Ectodermal cell (in vitro differentiated cells): ENCODE measurements around the gene LKAAEAR1.

Experiments
- H3K27ac ChIP-seq: 2 replicates; pipeline ENCODE4 v1.7.0; 2013; ENCODE audit warnings: mild to moderate bottlenecking, low read depth, low read length; ENCODE audit not compliant: insufficient read depth, poor library complexity, severe bottlenecking
- H3K27me3 ChIP-seq: 2 replicates; pipeline ENCODE4 v1.7.0; 2013; ENCODE audit warnings: mild to moderate bottlenecking, low read length; ENCODE audit not compliant: insufficient read depth, control insufficient read depth, poor library complexity, severe bottlenecking
- H3K36me3 ChIP-seq: one replicate; pipeline ENCODE4 v1.7.0; 2013; ENCODE audit warnings: low read length; ENCODE audit not compliant: control insufficient read depth, insufficient read depth
- H3K4me1 ChIP-seq: one replicate; pipeline ENCODE4 v1.7.0; 2013; ENCODE audit warnings: low read length; ENCODE audit not compliant: control insufficient read depth, insufficient read depth
- H3K4me3 ChIP-seq: 2 replicates; pipeline ENCODE4 v1.7.0; 2013; ENCODE audit warnings: low read depth, low read length, control low read depth; ENCODE audit not compliant: insufficient read depth
- H3K9me3 ChIP-seq: 2 replicates; pipeline ENCODE4 v1.7.0; 2013; ENCODE audit warnings: mild to moderate bottlenecking, low read length, moderate library complexity; ENCODE audit not compliant: control insufficient read depth
- WGBS, 2 experiments: methylation state at CpG; one replicate each; pipeline ENCODE4 v1.1.7; 2013; ENCODE audit warnings: missing lambda C conversion rate in 2 of 2; 5-methylcytosine and 5-hydroxymethylcytosine counted together

LKAAEAR1 gene

GRCh38 chr20:64084685-64085152 lies 521 bp upstream of the LKAAEAR1 start:
- WGBS, 2 experiments, result 12% methylated on average over 23 of the region's 23 CpGs
- H3K27ac ChIP-seq, result no peak overlapping the region
- H3K36me3 ChIP-seq, result no peaks in the 10 kb centered on the region
- H3K9me3 ChIP-seq, result no peaks in the 10 kb centered on the region
- H3K27me3 ChIP-seq, result peaks cover 80% of the 10 kb centered on the region
- H3K4me3 ChIP-seq, result peak overlapping the region; percentile 0
- H3K4me1 ChIP-seq, result peaks cover 29% of the 10 kb centered on the region

- peak overlapping the region; percentile 47 for H3K4me3 ChIP-seq
- H3K4me1 ChIP-seq, result peaks cover 39% of the 10 kb centered on the region
- no peaks in the 10 kb centered on the region for H3K9me3 ChIP-seq
- no peaks in the 10 kb centered on the region for H3K36me3 ChIP-seq
- peaks cover 69% of the 10 kb centered on the region for H3K27me3 ChIP-seq
- WGBS, 2 experiments, result 2% methylated on average over 52 of the region's 52 CpGs
- H3K27ac ChIP-seq, result no peak overlapping the region
Measured at GRCh38 chr20:64083378-64083803, 807 bp downstream of the LKAAEAR1 start.

DNA sequence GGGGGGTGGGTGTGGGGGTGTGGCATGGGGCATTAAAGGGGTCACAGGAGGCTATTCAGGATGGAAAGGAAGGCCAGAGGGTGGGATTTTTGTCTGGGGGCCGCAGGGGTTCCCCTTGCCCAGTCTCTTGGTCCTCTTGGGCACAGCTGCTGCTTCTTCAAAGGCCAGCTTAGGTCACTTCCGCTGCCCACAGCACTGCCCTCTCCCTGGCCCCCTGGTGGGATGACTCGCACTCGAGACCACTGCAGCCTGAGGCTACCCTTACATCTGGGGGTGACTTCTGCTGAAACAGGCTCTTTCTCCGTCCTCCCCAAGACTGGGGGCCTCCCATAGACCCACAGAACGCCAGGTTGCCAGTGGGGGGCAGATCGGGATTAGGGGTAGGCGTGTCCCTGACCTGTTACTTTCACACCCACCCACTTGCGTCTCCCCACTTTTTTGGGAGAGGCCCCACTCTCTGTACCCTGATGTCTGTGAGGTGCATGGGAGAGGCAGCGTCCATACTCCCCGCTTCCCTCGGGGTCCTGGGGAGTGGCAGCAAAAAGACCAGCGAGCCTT lies 1.3 kb downstream of the LKAAEAR1 start:
- no peaks in the 10 kb centered on the region for H3K9me3 ChIP-seq
- peak overlapping the region; percentile 47 for H3K4me3 ChIP-seq
- H3K4me1 ChIP-seq, result peaks cover 44% of the 10 kb centered on the region
- H3K27ac ChIP-seq, result no peak overlapping the region
- no peaks in the 10 kb centered on the region for H3K36me3 ChIP-seq
- H3K27me3 ChIP-seq, result peaks cover 69% of the 10 kb centered on the region
- WGBS, 2 experiments, result 34 to 35% methylated on average over 13 of the region's 13 CpGs

- no peak overlapping the region for H3K4me3 ChIP-seq
- peaks cover 69% of the 10 kb centered on the region for H3K27me3 ChIP-seq
- H3K27ac ChIP-seq, result no peak overlapping the region
- no peaks in the 10 kb centered on the region for H3K36me3 ChIP-seq
- no peaks in the 10 kb centered on the region for H3K9me3 ChIP-seq
- WGBS, 2 experiments, result 18 to 21% methylated on average over 13 of the region's 13 CpGs
- H3K4me1 ChIP-seq, result peaks cover 45% of the 10 kb centered on the region
Measured at GRCh38 chr20:64082126-64082731, 2.0 kb downstream of the LKAAEAR1 start.

GRCh38 chr20:64081624-64081964 lies 2.6 kb downstream of the LKAAEAR1 start:
- Histone ChIP-seq H3K36me3 (no peaks in the 10 kb centered on the region), H3K27ac (no peak overlapping the region), H3K27me3 (peaks cover 66% of the 10 kb centered on the region), H3K9me3 (no peaks in the 10 kb centered on the region), H3K4me3 (no peak overlapping the region), H3K4me1 (peaks cover 45% of the 10 kb centered on the region)
- WGBS, 2 experiments, result 91 to 92% methylated on average over 6 of the region's 6 CpGs

GRCh38 chr20:64080813-64081623 lies 3.2 kb downstream of the LKAAEAR1 start:
- H3K4me3 ChIP-seq, result peak overlapping the region; percentile 59
- peaks cover 45% of the 10 kb centered on the region for H3K4me1 ChIP-seq
- no peaks in the 10 kb centered on the region for H3K36me3 ChIP-seq
- WGBS, 2 experiments, result 84 to 85% methylated on average over 17 of the region's 17 CpGs
- peaks cover 61% of the 10 kb centered on the region for H3K27me3 ChIP-seq
- H3K9me3 ChIP-seq, result no peaks in the 10 kb centered on the region
- no peak overlapping the region for H3K27ac ChIP-seq

- H3K4me3 ChIP-seq, result peak within 1 kb of the TSS; percentile 59
- peaks cover 53% of the 10 kb centered on the region for H3K27me3 ChIP-seq
- no peak within 1 kb of the TSS for H3K27ac ChIP-seq
- H3K9me3 ChIP-seq, result no peaks in the 10 kb centered on the region
- 11% methylated on average over 62 of the region's 62 CpGs for WGBS, 2 experiments
- no peaks in the 10 kb centered on the region for H3K36me3 ChIP-seq
- peaks cover 45% of the 10 kb centered on the region for H3K4me1 ChIP-seq
Measured at GRCh38 chr20:64080013-64080812, 4.0 kb downstream of the LKAAEAR1 start, which contains the start of gene OPRL1. OPRL1 (plus strand) TSS chr20:64080082; CDS start chr20:64092721, 12,639 bp downstream.

- H3K4me3 ChIP-seq, result peak within 1 kb of the TSS; percentile 59
- H3K27me3 ChIP-seq, result peaks cover 45% of the 10 kb centered on the region
- peaks cover 39% of the 10 kb centered on the region for H3K4me1 ChIP-seq
- WGBS, 2 experiments, result 0% methylated on average over 73 of the region's 73 CpGs
- H3K36me3 ChIP-seq, result no peaks in the 10 kb centered on the region
- H3K27ac ChIP-seq, result no peak within 1 kb of the TSS
- H3K9me3 ChIP-seq, result no peaks in the 10 kb centered on the region
Measured at GRCh38 chr20:64079273-64080012, 4.8 kb downstream of the LKAAEAR1 start, which contains the start of gene RGS19. RGS19 (minus strand) TSS chr20:64079518; CDS start chr20:64076886, 2,632 bp downstream.

DNA sequence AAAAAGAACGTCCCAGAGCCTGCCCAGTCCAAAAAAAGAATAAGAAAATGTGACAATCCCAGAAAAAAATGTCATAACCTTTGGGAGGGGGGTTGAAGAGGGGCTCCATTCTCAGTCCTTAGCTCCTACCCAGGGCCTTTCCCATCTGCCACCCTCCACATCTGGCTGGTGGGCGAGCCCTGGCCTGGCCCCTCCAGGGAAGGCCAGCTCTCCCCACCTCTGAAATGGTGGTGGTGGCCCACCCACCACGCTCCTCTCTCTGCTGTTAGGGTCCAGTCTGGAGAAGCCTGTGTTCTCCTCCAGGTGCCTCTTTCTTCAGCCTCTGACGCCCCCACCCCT lies 5.3 kb downstream of the LKAAEAR1 start:
- Histone ChIP-seq H3K4me3 (peak overlapping the region; percentile 59), H3K9me3 (no peaks in the 10 kb centered on the region), H3K27ac (no peak overlapping the region), H3K36me3 (no peaks in the 10 kb centered on the region), H3K4me1 (peaks cover 38% of the 10 kb centered on the region), H3K27me3 (peaks cover 40% of the 10 kb centered on the region)
- 34 to 36% methylated on average over 4 of the region's 4 CpGs for WGBS, 2 experiments
